Measurements from ENCODE around the gene IL21.

- TF ChIP-seq CTCF (IDR thresholded peaks at IDR 0.05) = no peak
- no peak for TF ChIP-seq POLR2A (IDR thresholded peaks at IDR 0.05)
Measured at GRCh38 chr4:122635205-122635604, 14.3 kb upstream of the IL21 start.
